ENCODE results near the gene DLX4.

Gene DLX4

DNA sequence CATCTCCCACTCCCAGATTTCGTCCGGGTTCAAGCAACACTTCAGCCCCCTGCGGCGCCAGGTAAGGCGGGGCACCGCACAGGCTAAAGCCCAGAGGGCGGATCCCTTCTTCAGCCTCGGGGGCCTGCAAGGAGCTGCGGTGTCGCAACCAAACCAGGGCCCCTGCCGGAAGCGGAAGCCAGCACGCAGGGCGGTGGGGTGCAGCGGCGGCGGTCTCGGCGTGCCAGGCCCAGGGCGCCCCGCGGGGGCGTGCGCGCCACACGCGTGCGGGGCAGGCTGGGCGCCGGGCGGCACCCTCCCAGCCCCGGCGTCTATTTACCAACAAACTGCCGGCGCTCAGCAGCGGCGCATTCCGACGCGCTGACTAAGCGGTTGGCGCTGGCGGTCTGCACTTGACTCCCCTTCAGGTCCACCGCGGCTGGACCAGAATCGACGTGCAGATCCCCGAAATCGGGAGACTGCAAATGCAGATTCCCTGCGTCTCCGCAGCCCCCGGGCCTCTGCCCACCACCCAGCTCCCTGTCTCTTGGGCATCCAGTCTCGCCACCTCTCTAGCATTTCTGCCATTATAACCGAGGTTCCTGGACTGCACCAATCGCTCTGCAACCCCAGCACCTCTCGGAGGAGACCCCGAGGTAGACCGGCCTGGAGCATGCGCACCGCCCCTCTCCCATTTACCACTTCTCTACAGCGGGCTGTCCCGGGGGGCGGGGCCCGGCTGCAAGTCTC, 421 bp upstream of the DLX4 start:
- peak in 1 of 2 experiments; percentile 6 for DNase-seq (ENCODE audit: low read depth in 2 of 2)

DNA sequence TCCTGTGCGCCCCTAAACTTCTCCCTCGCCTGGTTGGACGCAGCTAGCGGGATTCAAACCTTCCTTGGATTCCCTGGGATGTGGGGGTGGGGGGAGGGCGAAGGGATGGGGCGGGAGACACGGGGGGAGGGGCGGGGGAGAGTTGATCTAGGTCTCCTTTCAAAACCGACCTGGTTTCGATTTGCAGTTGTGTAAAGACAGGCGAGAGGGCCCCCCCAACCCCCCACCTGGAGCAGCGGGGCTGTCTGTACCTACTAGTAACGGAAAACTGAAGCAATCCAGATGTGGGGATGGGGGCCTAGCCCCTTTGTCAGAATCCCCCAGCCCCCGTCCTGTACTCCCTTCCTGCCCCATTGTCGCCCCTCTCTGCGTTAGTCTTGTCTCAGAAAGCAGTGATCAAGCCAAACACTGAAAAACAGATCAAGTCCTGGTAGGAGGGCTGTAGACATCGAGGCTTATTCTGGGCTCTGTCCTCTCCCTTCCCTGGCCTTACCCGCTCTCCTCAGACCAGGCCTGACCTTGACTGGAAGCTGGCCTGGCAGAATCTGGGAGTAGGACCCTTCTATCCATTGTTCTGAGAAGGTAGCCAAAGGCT, 902 bp downstream of the DLX4 start:
- no peak for DNase-seq (ENCODE audit: low read depth in 2 of 2)

DNA sequence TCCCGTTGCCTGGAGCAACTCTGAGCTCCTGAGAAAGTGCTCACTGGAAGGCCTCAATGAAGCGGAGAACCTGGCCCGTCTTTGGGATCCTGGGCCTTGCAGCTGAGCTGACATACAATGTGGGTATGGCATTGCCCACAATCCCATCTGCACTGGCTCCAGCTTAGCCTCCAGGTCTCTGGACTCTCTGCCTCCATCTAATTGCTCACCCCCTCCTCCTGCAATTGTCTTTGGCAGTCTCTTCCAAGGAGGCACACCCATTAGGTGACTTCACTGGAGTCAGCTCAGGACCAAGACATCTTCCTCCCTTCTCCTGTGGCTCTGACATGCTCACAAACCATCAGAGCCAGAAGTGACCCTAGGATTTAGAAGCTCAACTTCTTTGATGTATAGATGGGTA, 1.5 kb downstream of the DLX4 start:
- DNase-seq (ENCODE audit: low read depth in 2 of 2), result no peak

DNA sequence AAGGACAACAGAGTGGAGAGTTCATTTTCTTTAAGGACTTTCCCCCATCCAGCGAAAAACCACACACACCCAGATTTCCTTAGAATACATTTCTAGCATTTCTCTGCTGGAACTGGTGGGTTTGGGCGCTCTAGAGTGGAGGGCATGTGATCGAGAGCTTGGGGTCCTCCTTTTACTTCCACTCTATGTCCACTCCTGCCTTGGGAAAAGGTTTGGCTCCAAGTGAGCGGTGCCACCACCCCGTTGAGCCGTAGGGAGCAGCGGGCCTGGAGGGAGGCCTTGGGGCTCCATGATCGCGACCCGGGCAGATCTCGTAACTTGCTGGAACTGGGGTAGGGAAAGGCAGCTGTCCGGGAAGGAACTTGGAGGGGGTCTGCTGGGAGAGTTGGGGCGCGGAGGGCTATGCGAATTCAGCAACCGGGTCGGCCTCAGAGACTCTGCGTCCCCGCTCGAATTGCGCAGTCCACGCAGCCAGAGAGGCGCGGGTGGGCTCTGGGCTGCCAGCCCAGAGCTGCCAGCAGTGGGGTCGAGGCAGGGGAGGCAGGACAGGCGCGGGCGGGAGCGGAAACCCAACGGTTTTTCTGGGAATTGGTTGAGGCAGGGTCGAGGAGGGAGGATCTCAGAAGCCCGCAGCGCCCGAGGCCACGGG, 2.3 kb downstream of the DLX4 start:
- no peak for DNase-seq (ENCODE audit: low read depth in 2 of 2)

DNA sequence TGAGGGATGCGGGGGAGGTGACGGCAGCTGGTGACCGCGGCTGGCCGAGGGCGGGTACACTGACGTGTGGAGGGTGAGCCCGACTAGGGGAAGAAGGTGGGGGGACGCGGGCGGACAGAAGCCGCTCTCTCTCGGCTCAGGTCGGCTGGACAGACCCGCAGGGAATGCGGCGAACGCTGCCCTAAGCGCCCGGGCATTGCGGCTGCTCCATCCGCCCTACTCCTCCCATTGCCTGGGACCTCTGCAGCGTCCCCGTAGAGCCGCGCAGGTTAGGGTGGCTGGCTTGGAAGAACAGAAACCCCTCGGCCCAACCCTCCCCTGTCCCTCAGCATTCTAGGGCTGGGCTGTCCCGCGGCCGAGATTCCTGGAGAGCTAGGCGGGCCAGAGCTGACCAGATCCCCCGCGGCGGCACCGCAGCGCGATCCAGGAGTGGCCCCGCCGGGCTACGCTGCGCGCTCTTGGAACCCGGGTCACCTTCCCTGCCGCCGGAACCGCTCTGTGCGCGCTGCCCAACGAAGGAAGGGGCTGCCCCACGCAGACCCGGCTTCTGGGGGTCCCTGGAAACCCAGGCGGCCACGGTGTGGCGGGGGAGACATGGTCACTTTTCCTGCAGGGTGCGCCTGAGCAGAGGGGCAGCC, 3.0 kb downstream of the DLX4 start:
- DNase-seq (ENCODE audit: low read depth in 2 of 2), result no peak

DNA sequence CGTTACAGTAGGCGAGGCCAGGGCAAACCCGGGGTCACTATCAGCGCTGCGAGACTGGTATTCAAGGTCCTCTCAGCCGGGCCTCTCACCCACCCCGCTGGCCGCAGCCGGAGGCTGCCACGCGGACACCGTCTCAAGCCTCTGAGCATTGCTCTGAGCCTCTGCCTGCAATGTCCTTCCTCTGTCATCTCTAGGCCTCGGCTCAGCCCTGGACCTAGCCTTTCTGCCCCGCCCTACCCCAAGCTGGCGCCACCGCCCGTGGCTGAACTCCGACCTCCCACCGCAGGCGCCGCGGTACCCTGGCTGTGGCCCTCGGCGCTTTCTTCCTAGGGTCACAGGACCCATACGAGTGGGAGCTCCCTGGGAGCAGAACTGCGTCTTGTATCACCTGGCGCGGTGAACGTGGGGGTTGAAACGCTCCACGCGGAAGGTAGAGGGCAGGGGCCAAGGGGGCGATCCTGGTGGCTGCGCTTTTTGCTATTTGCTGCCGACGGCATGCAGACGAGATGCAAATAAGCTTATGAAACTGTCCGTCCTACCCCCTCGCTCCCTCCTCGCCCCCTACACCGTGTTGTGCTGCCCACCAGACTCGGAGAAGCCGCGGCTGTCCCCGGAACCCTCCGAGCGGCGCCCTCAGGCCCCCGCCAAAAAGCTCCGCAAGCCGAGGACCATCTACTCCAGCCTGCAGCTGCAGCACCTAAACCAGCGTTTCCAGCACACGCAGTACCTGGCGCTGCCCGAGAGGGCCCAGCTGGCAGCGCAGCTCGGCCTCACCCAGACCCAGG, 3.7 kb downstream of the DLX4 start:
- no peak for DNase-seq (ENCODE audit: low read depth in 2 of 2)

DNA sequence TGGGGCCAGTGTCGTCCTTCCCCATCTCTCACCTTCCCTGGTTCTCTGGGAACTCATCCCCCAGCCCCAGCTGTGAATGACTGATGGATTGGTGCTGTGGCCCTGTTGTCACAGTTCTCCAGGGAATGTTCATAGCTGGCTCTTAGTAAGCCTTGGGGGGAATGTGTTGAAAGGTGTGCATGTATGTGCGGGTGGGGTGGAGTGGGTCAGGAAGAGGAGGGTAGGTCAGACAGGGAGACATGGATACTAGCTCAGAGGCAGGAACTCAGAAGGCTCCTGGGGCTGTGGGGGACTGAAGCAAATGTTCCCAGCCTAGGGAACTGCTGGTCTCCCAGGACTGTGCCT, 4.3 kb downstream of the DLX4 start:
- no peak for DNase-seq (ENCODE audit: low read depth in 2 of 2)

DNA sequence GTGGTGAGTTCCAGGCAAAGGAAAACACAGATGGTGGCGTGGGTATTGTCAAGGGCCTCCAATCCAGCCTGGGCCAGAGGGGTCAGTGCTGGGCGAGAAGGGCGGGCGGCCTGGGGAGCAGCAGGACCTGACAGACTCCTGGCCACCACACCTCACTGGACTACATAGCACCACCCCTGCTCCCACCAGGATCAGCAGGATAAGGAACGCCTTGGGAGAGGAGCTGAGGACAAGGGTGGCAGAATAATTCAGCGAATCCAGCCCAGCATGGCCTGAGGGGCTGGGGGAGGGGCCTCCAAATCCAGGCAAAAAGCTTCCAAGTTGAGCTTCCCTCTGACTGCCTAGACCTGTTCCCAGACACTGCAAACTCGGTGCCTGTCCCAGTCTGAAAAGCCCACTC, 6.5 kb downstream of the DLX4 start:
- no peak for DNase-seq (ENCODE audit: low read depth in 2 of 2)

DNA sequence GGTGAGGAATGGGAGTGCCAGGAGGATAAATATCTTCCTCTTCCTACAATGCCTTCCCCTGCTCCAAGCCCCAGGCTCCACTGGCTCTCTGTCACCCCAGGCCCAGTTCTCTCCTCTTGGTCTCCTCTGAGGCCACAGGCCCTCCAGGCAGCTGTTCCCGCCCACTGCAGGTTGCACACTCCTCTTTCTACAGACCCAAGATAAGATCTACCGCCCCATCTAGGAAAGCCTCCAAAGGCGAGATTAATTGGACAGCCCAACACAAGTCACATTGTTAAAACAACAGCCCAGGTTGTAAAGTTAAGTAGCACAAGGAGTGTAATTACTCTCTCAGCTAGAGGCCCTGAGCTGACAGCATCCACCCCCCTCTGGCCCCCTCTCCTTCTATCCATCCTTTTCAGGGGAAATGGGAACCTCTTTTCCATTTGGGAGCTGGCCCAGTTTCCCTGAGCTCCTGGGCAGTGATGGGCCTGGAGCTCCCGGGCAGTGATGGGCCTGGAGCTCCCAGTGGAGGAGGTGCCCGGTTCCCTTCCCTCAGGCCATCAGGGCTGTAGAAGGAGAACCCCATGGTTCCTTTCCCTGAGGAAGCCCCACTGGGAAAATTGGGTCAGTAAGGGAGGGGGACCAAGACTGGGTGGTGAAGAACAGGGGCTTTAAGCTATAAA, 7.3 kb downstream of the DLX4 start:
- no peak for DNase-seq (ENCODE audit: low read depth in 2 of 2)

DNA sequence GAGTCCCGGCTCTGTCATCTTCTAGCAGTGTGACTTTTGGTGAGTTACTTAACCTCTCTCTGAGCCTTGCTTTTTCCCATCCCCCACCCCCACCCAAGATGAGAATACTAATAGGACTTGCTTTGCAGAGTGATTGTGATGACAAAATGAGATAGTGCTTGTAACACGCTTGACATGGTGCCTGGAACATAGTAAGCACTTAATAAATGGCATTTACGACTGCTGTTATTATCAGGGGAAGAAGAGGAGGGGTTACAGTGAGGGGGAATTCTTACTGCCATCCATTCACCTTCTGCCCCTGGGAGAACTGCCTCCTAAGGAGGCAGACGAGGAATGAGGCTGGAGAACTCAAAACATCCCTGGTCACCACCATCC, 7.8 kb downstream of the DLX4 start:
- DNase-seq (ENCODE audit: low read depth in 2 of 2), result no peak

DNA sequence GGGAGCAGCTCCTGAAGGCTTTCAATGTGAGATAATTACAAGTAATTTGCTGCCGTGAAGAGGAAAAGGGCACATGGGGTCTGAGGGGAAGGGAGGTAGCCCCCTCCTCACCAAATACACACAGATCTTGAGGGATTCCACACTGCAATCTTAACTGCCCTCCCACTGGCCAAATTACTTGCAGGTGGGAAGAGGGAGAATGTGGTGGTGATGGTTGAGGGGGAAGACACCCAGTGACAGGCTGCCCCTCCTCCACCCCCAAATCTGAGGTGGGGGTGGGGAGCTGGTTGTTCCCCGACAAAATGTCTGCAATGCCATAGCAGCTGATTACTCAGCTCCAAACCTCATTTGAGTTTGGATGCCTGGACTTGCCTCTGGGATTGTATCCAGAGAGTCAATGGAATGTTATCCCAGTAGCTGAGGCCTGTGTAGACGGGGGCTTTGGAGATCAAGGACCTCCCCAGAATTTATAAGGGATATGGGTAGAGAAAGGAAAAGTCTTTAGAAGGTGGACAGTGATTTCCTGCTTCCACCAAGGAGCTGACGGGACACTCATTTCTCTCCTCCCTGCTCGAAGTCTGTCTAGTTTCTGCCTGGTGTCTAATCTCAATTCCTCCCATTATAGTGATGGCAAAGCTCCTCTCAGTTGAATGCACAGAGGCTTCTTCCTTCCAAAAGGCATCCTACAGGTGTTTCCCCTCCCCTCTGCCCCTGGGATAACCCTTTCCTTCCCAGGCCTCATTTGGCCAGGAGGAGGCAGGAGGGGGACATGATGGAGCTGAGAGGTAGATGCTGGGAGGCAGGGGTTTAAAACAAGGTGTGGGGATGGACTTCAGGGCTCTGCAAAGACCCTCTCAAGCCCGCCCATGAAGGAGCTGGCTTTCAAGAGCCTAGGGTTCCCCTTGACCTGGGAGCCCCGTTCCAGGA, 8.7 kb downstream of the DLX4 start:
- DNase-seq (ENCODE audit: low read depth in 2 of 2), result no peak

DNA sequence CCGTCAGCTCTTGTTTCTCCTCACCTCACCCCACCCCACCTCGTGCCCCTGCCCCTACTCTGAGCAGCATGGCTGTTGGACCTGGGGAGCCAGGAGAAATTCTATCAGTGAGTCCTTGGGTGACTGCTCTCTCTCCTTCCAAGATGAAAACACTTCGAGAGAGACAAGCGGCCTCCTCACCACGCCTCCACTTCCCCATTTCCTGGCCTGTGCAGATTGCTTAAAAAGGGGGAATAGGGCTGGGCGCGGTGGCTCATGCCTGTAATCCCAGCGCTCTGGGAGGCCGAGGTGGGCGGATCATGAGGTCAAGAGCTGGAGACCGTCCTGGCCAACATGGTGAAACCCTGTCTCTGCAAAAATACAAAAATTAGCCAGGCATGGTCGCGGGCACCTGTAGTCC, 9.5 kb downstream of the DLX4 start:
- DNase-seq (ENCODE audit: low read depth in 2 of 2), result no peak

DNA sequence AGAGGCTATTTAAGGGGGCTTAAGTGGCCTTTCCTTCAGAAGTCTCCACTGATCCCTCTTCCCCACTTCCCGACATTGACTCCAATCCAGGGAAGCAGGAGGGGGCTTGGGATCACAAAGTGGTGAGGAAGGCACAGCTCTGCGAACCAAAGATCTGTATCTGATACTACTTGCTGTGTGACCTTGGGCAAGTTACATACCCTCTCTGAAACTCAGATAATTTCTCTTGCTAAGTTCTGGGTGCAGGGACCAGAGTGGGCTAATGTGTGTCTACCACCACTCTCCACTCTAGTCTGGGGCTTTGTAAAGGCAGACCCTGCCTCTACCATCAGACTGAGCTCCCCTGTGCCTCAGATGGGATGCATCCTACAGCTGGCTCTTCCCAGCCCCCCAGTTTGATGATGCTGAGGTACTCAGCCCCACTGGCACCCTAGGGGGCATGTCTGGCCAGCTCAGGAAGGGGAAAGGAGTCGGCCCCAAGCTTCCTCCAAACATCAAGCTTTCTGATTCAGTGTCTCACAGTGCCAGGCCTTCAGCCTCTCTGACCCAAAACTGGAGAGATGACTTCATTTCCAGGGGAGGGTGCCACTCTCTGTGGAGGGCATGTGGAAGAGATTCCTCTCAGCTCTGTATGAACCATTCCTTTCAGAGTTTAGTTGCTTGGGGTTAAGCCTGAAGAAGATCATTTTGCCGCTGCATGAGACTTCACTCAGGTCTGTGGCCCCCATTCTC, 10.9 kb downstream of the DLX4 start:
- DNase-seq (ENCODE audit: low read depth in 2 of 2), result no peak

DNA sequence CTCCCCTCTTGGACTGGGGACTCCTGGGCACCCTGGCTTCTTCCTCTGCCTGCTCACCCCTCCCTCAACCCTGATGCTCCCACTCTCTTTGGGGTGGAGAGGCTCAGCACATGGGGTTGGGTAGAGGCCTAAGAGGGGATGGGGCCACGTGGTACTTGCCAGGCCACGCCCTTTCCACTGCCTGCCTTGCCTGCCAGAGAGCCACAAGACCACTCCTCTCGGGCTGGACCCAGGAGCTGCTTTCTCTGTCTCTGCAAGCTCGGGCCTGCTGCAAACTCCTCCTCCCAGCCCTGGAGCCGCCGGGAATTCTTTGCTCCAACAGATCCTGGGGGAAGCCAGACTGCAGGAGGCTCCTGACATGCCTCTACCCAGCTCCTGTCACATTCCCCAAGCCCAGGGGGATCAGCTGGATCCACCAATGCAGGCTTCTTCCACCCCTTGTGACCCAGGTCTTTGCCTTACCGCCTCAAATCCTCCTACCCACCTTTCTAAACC, 11.8 kb downstream of the DLX4 start:
- no peak for DNase-seq (ENCODE audit: low read depth in 2 of 2)

DNA sequence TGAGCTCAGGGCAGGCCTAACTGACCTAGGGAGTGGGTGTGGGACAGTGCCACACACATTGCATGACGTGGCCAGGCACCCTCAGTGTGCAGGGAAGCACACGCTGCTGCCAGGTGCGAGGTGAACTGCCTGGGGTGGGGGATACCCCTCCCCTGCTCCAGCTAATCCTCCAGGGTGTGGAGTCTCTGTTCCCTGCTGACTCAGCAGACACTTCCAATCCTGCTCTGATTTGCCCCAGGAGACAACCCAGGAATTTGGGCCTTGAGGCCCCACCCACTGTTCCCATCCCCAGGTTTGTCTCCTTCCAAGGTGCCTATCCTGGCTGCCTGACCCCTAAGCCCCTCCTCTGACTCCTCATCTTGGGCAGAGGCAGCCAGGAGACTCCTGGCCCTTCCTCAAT, 15.3 kb downstream of the DLX4 start:
- DNase-seq (ENCODE audit: low read depth in 2 of 2), result no peak

DNA sequence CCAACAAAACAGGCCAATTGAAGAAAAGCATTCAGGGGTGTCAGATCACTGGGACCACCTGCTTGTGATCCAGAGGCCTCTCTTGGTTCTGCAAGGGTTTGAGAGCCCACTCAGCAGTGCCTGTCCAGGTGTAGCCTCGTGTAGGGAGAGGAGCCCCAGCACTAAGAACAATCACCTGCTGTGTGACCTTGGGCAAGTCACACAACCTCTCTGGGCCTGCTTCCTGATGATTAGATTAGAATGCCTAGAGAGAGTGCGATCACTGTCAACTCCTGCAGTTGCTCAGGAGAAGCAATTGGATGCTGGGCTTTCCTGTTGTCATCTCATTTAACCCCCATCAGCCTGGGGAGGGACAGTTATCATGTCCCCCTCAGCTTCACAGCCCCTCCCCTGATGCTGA, 15.8 kb downstream of the DLX4 start:
- no peak for DNase-seq (ENCODE audit: low read depth in 2 of 2)

DNA sequence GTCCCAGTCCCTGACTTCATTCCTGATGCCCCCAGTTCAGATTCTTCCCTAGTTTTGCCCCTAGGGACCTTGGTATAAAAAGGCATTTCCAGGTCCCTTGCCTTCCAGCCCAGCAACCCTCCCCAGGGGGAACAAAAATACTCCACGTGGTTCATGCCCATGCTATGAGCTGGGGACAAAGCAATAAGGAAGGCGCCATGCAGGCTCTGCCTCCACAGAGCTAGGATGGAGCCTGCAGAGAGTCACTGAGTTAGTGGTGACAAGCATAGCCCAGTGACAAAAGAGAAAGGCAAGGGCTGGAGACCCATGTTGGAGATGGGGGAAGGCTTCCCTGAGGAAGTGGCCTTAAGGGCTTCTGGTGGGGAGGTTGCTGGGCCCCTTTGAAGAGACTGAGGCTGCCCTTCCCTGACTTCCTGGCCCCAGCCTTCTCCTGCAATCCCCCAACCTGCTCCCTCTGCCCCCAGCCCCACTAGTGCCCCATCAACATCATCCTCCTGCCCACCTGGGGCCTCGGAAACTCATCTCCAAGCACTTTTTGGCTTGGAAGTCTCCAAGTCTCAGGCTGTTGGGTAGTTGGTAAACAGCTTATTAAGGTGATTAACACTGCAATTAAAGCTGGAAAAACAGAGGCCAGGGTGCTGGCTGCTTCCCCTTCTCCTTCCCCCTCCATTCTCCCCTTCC, 16.5 kb downstream of the DLX4 start:
- no peak for DNase-seq (ENCODE audit: low read depth in 2 of 2)

DNA sequence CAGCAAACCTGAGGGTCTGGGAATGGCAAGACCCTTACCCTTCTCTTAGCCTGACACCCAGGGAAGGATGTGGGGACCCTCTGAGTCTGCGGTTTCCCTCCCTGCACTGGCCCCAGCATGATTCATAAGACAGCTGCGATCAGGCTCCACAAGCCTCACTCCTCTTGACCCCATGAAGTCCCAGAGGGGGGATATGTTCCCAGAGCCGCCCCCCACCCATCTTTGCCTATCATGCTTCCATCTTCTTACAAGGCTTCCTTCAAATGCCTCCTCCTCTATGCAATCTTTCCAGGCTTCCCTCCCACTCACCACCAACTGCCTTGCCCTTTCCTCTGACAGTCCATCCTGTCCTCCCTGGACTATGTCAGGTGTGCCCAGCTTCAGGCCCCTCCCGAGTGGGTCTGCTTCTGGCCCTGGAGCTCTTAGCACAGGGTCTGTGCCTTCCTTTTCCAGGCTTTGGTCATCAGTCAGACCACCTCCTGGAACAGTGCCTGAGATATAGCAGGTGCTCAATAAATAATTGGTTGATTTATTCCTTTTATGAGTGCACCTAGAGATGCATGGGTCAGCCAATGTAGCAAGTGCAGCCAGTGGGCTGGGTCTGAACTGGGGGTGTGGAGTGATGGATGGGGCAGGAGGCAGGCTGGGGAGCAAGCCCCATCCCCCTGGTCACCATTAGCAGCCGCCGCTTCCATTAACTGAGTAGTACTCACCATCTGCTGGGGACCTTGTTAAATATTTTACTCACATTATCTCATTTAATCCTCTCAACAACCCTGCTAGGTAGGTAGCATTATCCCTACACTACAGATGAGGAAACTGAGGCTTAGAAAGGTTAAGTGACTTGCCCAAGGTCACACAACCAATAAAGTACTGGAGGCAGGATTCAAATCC, 17.7 kb downstream of the DLX4 start:
- no peak for DNase-seq (ENCODE audit: low read depth in 2 of 2)
